IMR-90 (cell line): Measurements from ENCODE around the gene SCN8A. TPM values are rescaled to one million over a fixed set of nuclear protein-coding genes. Genes with fewer than 3 reads are reported as not detected.

ENCODE experiments used
- ATAC-seq: fragments of 200-7000 bp; cut with Tn5 transposase; 2 replicates; pipeline ENCODE4 v1.9.1; 2020; ENCODE audit warnings: low read depth, mild to moderate bottlenecking, moderate library complexity
- BruUV-seq: library from RNA; stranded (reverse); fragments of 400-500 nt; replicated peaks from 2 replicates; lab custom pipeline; 2021; lab: Mats Ljungman, UMichigan
- CTCF ChIA-PET: fragments of 300-600 bp; formaldehyde crosslinking; extraction: SDS; loops from one replicate; lab custom pipeline; 2021; ENCODE audit warnings: antibody characterized with exemption; lab: Yijun Ruan, JAX
- POLR2A ChIA-PET: fragments of 300-600 bp; sonication (Branson Sonifier 250); formaldehyde crosslinking; loops from one replicate; lab custom pipeline; 2022; ENCODE audit warnings: antibody characterized with exemption; ENCODE audit not compliant: unreplicated experiment; lab: Charles Lee
- DNase-seq: peaks from one replicate; pipeline ENCODE4 v3.0.0; 2013
- H2AFZ ChIP-seq: replicated peaks from 2 replicates; pipeline ENCODE3; 2013; ENCODE audit warnings: low read length, mild to moderate bottlenecking; ENCODE audit not compliant: poor library complexity
- H2AK5ac ChIP-seq: 2 replicates; pipeline ENCODE4 v1.6.1; 2013; ENCODE audit warnings: low read depth, low read length, inconsistent platforms
- H2AK9ac ChIP-seq: replicated peaks from 2 replicates; pipeline ENCODE3; 2013; ENCODE audit warnings: mild to moderate bottlenecking, low read depth, low read length, moderate library complexity; ENCODE audit not compliant: poor library complexity
- H2BK120ac ChIP-seq: 2 replicates; pipeline ENCODE4 v1.6.1; 2013; ENCODE audit warnings: low read depth, low read length, inconsistent platforms
- H2BK15ac ChIP-seq: 3 replicates; pipeline ENCODE4 v1.6.1; 2013; ENCODE audit warnings: low read depth, low read length, inconsistent platforms
- H2BK20ac ChIP-seq: 2 replicates; pipeline ENCODE4 v1.6.1; 2013; ENCODE audit warnings: low read depth, mild to moderate bottlenecking, inconsistent platforms, low read length, moderate library complexity
- H2BK5ac ChIP-seq: 2 replicates; pipeline ENCODE4 v1.6.1; 2013; ENCODE audit warnings: mild to moderate bottlenecking, low read depth, low read length, inconsistent platforms; ENCODE audit not compliant: poor library complexity, severe bottlenecking
- H3K14ac ChIP-seq: replicated peaks from 2 replicates; pipeline ENCODE4 v1.6.1; 2013; ENCODE audit warnings: low read depth, low read length, inconsistent platforms
- H3K18ac ChIP-seq: 2 replicates; pipeline ENCODE4 v1.6.1; 2013; ENCODE audit warnings: low read depth, low read length, control low read depth
- H3K23ac ChIP-seq: 2 replicates; pipeline ENCODE4 v1.6.1; 2013; ENCODE audit warnings: low read depth, low read length, inconsistent platforms
- H3K27ac ChIP-seq: 2 replicates; pipeline ENCODE4 v1.5.1; 2013; ENCODE audit warnings: mild to moderate bottlenecking, control low read depth, low read length; ENCODE audit not compliant: insufficient read depth
- H3K27me3 ChIP-seq: 2 replicates; pipeline ENCODE4 v1.6.1; 2013; ENCODE audit warnings: low read length; ENCODE audit not compliant: control insufficient read depth, insufficient read depth
- H3K36me3 ChIP-seq: 2 replicates; pipeline ENCODE4 v1.6.1; 2013; ENCODE audit warnings: low read length, mixed read lengths; ENCODE audit not compliant: control insufficient read depth, insufficient read depth
- H3K4ac ChIP-seq: 2 replicates; pipeline ENCODE4 v1.6.1; 2013; ENCODE audit warnings: low read depth, low read length, inconsistent platforms
- H3K4me1 ChIP-seq: 2 replicates; pipeline ENCODE4 v1.6.1; 2013; ENCODE audit warnings: low read length, mixed read lengths; ENCODE audit not compliant: control insufficient read depth, insufficient read depth
- H3K4me2 ChIP-seq: 2 replicates; pipeline ENCODE4 v1.6.1; 2013; ENCODE audit warnings: low read depth, mild to moderate bottlenecking, control low read depth, low read length, moderate library complexity
- H3K4me3 ChIP-seq: 2 replicates; pipeline ENCODE4 v1.5.1; 2013; ENCODE audit warnings: low read depth, mild to moderate bottlenecking, control low read depth, low read length, moderate library complexity; ENCODE audit not compliant: insufficient read depth
- H3K56ac ChIP-seq: 2 replicates; pipeline ENCODE4 v1.6.1; 2013; ENCODE audit warnings: low read length, inconsistent platforms; ENCODE audit not compliant: insufficient read depth; ENCODE audit errors: extremely low read depth
- H3K79me1 ChIP-seq, 2 experiments: 2 replicates each; pipeline ENCODE4 v1.6.1; 2013; ENCODE audit warnings: low read length in 2 of 2, inconsistent platforms in 1 of 2, low read depth in 1 of 2
- H3K9ac ChIP-seq: 2 replicates; pipeline ENCODE4 v1.6.1; 2013; ENCODE audit warnings: low read depth, low read length, control low read depth
- H3K9me1 ChIP-seq: 2 replicates; pipeline ENCODE4 v1.6.1; 2013; ENCODE audit warnings: low read length, inconsistent platforms; ENCODE audit not compliant: insufficient read depth
- H3K9me3 ChIP-seq: 2 replicates; pipeline ENCODE4 v1.6.1; 2013; ENCODE audit warnings: low read length; ENCODE audit not compliant: control insufficient read depth, insufficient read depth
- H4K20me1 ChIP-seq: 2 replicates; pipeline ENCODE4 v1.6.1; 2013; ENCODE audit warnings: low read length, inconsistent platforms; ENCODE audit not compliant: insufficient read depth
- H4K5ac ChIP-seq: 2 replicates; pipeline ENCODE4 v1.6.1; 2013; ENCODE audit warnings: mild to moderate bottlenecking, low read depth, low read length, control low read depth
- H4K8ac ChIP-seq, 2 experiments: 2 replicates each; pipeline ENCODE4 v1.6.1; 2013; ENCODE audit warnings: low read depth in 2 of 2, low read length in 2 of 2, control low read depth in 1 of 2, inconsistent platforms in 1 of 2
- H4K91ac ChIP-seq: 2 replicates; pipeline ENCODE4 v1.6.1; 2013; ENCODE audit warnings: low read depth, low read length, inconsistent platforms; ENCODE audit not compliant: insufficient read depth
- BHLHE40 ChIP-seq: fragments of 150-350 bp; IDR thresholded peaks from 2 replicates; pipeline ENCODE4 v1.6.1; 2016; ENCODE audit warnings: mild to moderate bottlenecking, low read depth, low read length
- CEBPB ChIP-seq: IDR thresholded peaks from 2 replicates; pipeline ENCODE4 v1.6.1; 2012; ENCODE audit warnings: low read depth, low read length, improper control_type of control experiment
- CHD1 ChIP-seq: IDR thresholded peaks from 2 replicates; pipeline ENCODE4 v1.6.1; 2012; ENCODE audit warnings: low read depth, low read length, improper control_type of control experiment
- CTCF ChIP-seq: conservative IDR thresholded peaks from 2 replicates; pipeline ENCODE4 v1.5.1; 2012; ENCODE audit warnings: mild to moderate bottlenecking, low read depth, low read length, improper control_type of control experiment
- FOS ChIP-seq: fragments of 150-350 bp; IDR thresholded peaks from 2 replicates; pipeline ENCODE4 v1.6.1; 2016; ENCODE audit warnings: low read depth, low read length
- MAFK ChIP-seq: IDR thresholded peaks from 2 replicates; pipeline ENCODE4 v1.6.1; 2012; ENCODE audit warnings: low read depth, low read length, improper control_type of control experiment
- MAZ ChIP-seq: IDR thresholded peaks from 2 replicates; pipeline ENCODE4 v1.6.1; 2012; ENCODE audit warnings: low read depth, mild to moderate bottlenecking, low read length, improper control_type of control experiment, moderate library complexity, borderline replicate concordance
- MXI1 ChIP-seq: IDR thresholded peaks from 2 replicates; pipeline ENCODE4 v1.6.1; 2012; ENCODE audit warnings: low read depth, mild to moderate bottlenecking, low read length, moderate library complexity, borderline replicate concordance
- NFE2L2 ChIP-seq: fragments of 150-350 bp; IDR thresholded peaks from 2 replicates; pipeline ENCODE4 v1.6.1; 2016; ENCODE audit warnings: low read depth, mild to moderate bottlenecking, low read length
- POLR2A ChIP-seq: IDR thresholded peaks from 2 replicates; pipeline ENCODE4 v1.6.1; 2012; ENCODE audit warnings: mild to moderate bottlenecking, low read depth, low read length
- RAD21 ChIP-seq: IDR thresholded peaks from 2 replicates; pipeline ENCODE4 v1.6.1; 2012; ENCODE audit warnings: low read length, improper control_type of control experiment
- RFX5 ChIP-seq: IDR thresholded peaks from 2 replicates; pipeline ENCODE4 v1.8.0; 2012; ENCODE audit warnings: low read depth, mild to moderate bottlenecking, low read length, moderate library complexity
- SMC3 ChIP-seq: fragments of 150-350 bp; IDR thresholded peaks from 2 replicates; pipeline ENCODE4 v1.6.1; 2016; ENCODE audit warnings: low read depth, mild to moderate bottlenecking, antibody characterized with exemption, low read length, moderate library complexity
- USF2 ChIP-seq: fragments of 150-350 bp; IDR thresholded peaks from 2 replicates; pipeline ENCODE4 v1.6.1; 2017; ENCODE audit warnings: mild to moderate bottlenecking, antibody characterized with exemption, low read length, low read depth
- WGBS, 2 experiments: methylation state at CpG; one replicate each; pipeline versions ENCODE4 v1.1.5 to v1.1.7; 2013; ENCODE audit warnings: missing lambda C conversion rate in 2 of 2; ENCODE audit not compliant: insufficient read length in 1 of 2; ENCODE audit errors: extremely low coverage in 2 of 2; 5-methylcytosine and 5-hydroxymethylcytosine counted together
- dilution Hi-C: fragments of 300-500 bp; cut with HindIII; formaldehyde crosslinking; loops from one replicate; pipeline ENCODE4 v1.14.3; 2018; ENCODE audit warnings: low sequenced_read_pairs; ENCODE audit not compliant: unreplicated experiment
- in situ Hi-C: fragments of 300-500 bp; cut with MboI; formaldehyde crosslinking; loops from 3 replicates; pipeline ENCODE4 v1.14.3; 2019; ENCODE audit warnings: low sequenced_read_pairs, inconsistent platforms, mixed read lengths
- intact Hi-C: fragments of 100-400 bp; cut with micrococcal nuclease; formaldehyde crosslinking; loops from 2 replicates; pipeline ENCODE4 v1.10.0; 2022
- polyA plus RNA-seq, 3 experiments: library from polyadenylated mRNA; depleted of rRNA; stranded (reverse); fragments of >200 nt; gene quantifications; 2 replicates each; pipeline ENCODE4 v1.2.3, GENCODE V29; 2012; ENCODE audit warnings: low replicate concordance in 1 of 3
- total RNA-seq: library from RNA; depleted of rRNA; stranded (reverse); fragments of >200 nt; gene quantifications from 2 replicates; pipeline ENCODE4 v1.2.3, GENCODE V29; 2012
- TF ChIP-seq, protein P1 (sequence below): fragments of 150-350 bp; IDR thresholded peaks from 2 replicates; pipeline ENCODE4 v1.6.1; 2016; ENCODE audit warnings: low read depth, mild to moderate bottlenecking, low read length, moderate library complexity, borderline replicate concordance

The SCN8A gene
- total and polyA plus RNA-seq, 2 of the 4 experiments (the other 2 are of a cell fraction) = 6.9 to 19.7 TPM

DNA sequence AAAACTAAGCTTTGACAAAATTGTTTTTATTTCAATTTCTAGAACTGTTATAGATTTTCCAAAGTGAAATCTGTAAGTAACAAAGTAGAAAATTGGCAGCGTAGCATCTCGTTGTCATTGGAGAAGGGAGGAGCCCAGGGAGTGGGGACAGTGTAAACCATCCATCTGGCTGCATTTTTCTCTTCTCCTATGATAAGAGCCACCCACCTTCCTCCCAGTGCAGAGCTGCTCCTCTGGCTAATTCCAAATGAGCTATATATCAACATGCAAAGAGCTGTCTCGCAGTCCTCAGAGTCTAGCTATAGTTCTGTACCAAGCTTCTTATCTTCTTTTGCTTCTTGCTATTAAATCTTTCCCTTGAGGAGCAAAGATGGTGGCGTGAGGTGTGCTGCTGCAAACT is 56.6 kb downstream of the SCN8A start:
- Histone ChIP-seq H4K5ac (no peak overlapping the region), H4K20me1 (0 out of 2 replicates have a peak, but pooled peaks cover under 1% of the 10 kb centered on the region), H3K23ac (no peak overlapping the region), H3K18ac (no peak overlapping the region), H4K8ac (no peak overlapping the region), H4K91ac (no peak overlapping the region), H2BK120ac (no peak overlapping the region), H3K9ac (no peak overlapping the region), H3K4ac (no peak overlapping the region), H2BK15ac (no peak overlapping the region), H3K9me3 (no peaks in the 10 kb centered on the region), H3K27me3 (no peaks in the 10 kb centered on the region), H2BK5ac (no peak overlapping the region), H2AFZ (no peak overlapping the region), H3K56ac (no peak overlapping the region), H3K4me1 (no peaks in the 10 kb centered on the region), H3K4me3 (no peak overlapping the region), H2AK5ac (no peak overlapping the region), H3K4me2 (no peak overlapping the region), H3K9me1 (peaks cover 4% of the 10 kb centered on the region; the same call in 1 of the 2 replicates), H3K36me3 (no peaks in the 10 kb centered on the region), H2BK20ac (no peak overlapping the region), H3K27ac (no peak overlapping the region), H2AK9ac (no peak overlapping the region), H3K79me1 (peaks cover 4 to 29% of the 10 kb centered on the region in 2 experiments; a peak in 3 of 4 replicates), H3K14ac (no peak overlapping the region)
- no peak for DNase-seq
- ChIA-PET POLR2A (no interaction called here), CTCF (no interaction called here)
- TF ChIP-seq SMC3 (no peak), MAFK (no peak), CTCF (no peak), POLR2A (no peak), NFE2L2 (no peak), CEBPB (no peak), MXI1 (no peak), MAZ (no peak), CHD1 (no peak), RAD21 (no peak), FOS (no peak), RFX5 (no peak), USF2 (no peak), BHLHE40 (no peak)
- TF ChIP-seq, protein P1, sequence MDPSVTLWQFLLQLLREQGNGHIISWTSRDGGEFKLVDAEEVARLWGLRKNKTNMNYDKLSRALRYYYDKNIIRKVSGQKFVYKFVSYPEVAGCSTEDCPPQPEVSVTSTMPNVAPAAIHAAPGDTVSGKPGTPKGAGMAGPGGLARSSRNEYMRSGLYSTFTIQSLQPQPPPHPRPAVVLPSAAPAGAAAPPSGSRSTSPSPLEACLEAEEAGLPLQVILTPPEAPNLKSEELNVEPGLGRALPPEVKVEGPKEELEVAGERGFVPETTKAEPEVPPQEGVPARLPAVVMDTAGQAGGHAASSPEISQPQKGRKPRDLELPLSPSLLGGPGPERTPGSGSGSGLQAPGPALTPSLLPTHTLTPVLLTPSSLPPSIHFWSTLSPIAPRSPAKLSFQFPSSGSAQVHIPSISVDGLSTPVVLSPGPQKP = no peak
- intact Hi-C loops (no loop called here), in situ Hi-C loops (no loop called here), dilution Hi-C loops (no loop called here)
- BruUV-seq = no TSS peak
- no peak for ATAC-seq
- no CpG with 5 or more reads among the region's 4 CpGs for WGBS, 2 experiments
